NCI-H2196 (cell line): ENCODE data around the gene INSL3.
"Not testable (repeated sequence)": the region's sequence is repeated elsewhere in the genome, so short reads cannot be mapped to it uniquely, and the experiment has no call there.

ENCODE experiments used
- DNase-seq: peaks from one replicate; lab custom pipeline; 2025; ENCODE audit not compliant: unreplicated experiment; lab: John Stamatoyannopoulos, UW

The INSL3 gene

DNA sequence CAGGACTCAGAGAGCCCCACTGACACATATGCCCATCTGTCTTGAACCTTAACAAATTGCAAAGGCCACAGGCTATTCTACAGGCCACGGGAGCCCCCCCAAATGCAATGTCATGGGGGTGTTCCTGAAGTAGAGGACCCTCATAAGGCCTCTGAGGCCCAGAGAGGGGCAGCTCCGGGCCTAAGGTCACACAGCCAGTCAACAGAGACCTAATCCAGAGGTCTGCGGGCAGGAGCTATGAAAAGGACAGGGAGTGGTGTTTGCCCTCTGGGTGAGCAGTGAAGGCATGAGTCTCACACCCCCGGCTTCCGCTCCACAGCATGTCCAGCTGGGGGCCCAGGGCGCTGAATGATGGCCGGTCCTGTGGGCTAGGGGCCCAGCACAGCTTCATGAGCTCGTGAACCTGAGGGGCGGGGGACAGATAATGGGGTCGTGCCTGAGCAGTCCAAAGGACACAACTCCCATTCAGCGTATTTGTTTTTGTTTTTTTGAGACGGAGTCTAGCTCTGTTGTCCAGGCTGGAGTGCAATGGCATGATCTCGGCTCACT is 5.3 kb upstream of the INSL3 start:
- no peak for DNase-seq

DNA sequence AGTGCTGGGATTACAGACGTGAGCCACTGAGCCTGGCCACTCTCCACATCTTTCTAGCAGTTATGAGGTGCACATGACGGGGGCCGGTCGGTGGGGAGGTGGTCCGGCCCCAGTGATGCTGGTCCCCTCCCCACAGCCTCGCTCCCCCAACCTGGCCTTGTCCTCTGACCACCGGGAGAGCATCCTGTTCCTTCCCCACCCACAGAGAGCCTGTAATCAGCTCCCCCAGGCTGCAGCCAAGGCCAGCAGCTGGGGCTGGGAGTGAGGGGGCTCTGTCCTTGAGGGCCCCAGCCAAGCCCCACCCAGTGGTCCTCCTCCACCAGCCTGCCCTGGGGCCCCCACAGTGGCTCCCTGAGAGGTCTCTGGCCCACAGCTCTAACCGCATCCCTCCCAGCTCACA is 3.0 kb upstream of the INSL3 start:
- no peak for DNase-seq

GRCh38 chr19:17817668-17818363 is 3.5 kb downstream of the INSL3 start:
- DNase-seq: no peak

DNA sequence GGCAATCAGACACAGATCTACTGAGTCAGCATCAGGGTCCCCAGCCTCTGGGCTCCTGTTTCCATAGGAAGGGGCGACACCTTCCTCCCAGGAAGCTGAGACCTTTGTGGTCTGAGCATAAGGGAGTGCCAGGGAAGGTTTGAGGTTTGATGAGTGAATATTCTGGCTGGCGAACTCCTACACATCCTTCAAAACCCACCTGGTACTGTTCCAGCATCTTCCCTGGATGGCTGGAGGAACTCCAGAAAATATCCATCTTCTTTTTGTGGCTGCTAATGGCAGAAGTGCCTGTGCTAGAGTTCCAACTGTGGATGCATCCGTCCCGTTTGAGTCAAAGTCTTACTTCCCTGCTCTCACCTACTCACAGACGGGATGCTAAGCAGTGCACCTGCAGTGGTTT is 9.2 kb downstream of the INSL3 start:
- DNase-seq: no peak

- DNase-seq: no peak
Measured at GRCh38 chr19:17811681-17812080, 9.6 kb downstream of the INSL3 start.

- no peak for DNase-seq
Measured at GRCh38 chr19:17811103-17811502, 10.2 kb downstream of the INSL3 start.

DNA sequence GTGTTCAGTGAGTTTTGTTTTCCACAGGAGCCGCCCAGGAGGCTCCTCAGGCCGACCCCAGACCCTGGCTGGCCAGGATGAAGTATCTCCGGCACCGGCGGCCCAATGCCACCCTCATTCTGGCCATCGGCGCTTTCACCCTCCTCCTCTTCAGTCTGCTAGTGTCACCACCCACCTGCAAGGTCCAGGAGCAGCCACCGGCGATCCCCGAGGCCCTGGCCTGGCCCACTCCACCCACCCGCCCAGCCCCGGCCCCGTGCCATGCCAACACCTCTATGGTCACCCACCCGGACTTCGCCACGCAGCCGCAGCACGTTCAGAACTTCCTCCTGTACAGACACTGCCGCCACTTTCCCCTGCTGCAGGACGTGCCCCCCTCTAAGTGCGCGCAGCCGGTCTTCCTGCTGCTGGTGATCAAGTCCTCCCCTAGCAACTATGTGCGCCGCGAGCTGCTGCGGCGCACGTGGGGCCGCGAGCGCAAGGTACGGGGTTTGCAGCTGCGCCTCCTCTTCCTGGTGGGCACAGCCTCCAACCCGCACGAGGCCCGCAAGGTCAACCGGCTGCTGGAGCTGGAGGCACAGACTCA is 13.5 kb downstream of the INSL3 start:
- no peak for DNase-seq

DNA sequence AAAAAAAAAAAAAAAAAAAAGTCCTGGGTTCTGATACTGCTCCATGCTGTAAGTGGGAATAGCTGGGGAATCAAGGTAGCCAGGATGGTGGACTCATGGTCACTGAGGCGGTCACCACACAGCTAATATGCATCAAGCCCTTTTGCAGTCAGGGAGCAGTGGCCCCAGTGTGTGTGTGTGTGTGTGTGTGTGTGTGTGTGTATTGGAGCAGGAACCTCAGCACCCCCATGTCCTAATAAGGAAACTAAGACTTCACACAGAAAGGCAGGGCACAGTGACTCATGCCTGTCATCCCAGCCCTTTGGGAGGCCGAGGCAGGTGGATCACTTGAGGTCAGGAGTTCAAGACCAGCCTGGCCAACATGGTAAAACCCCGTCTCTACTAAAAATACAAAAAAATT is 14.4 kb downstream of the INSL3 start:
- no peak for DNase-seq

DNA sequence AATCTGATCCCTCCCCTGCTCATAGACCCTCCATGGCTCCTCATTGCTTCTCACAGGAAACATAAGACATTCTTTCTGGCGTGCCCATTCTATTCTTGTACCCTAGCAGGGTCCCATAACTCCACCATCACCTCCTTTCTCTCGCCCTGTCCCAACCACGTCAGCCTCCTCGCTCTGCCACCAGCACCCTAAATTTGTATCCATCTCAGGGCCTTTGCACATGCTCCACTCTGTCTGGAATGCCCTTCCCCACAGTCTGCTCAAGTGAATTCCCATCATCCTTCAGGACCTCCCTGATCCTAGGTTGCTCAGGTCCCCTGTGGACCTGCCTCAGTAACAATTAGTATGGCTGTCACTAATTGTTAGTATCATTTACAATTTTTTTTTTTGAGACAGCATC is 15.9 kb downstream of the INSL3 start:
- DNase-seq: no peak

GRCh38 chr19:17803264-17803896 is 17.9 kb downstream of the INSL3 start:
- DNase-seq: no peak

GRCh38 chr19:17802137-17802858 is 19.0 kb downstream of the INSL3 start:
- DNase-seq: no peak

DNA sequence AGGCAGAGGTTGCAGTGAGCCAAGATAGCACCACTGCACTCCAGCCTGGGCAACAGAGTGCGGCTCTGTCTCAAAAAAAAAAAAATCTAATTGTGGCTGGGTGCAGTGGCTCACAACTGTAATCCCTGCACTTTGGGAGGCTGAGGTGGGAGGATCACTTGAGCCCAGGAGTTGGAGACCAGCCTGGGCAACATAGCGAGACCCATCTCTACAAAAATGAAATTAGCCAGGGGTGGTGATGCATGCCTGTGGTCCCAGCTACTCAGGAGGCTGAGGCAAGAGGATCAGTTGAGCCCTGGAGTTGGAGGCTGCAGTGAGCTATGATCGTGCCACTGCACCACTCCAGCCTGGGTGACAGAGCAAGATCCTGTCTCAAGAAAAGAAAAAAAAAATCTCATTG is 22.7 kb downstream of the INSL3 start:
- not testable (repeated sequence) for DNase-seq

DNA sequence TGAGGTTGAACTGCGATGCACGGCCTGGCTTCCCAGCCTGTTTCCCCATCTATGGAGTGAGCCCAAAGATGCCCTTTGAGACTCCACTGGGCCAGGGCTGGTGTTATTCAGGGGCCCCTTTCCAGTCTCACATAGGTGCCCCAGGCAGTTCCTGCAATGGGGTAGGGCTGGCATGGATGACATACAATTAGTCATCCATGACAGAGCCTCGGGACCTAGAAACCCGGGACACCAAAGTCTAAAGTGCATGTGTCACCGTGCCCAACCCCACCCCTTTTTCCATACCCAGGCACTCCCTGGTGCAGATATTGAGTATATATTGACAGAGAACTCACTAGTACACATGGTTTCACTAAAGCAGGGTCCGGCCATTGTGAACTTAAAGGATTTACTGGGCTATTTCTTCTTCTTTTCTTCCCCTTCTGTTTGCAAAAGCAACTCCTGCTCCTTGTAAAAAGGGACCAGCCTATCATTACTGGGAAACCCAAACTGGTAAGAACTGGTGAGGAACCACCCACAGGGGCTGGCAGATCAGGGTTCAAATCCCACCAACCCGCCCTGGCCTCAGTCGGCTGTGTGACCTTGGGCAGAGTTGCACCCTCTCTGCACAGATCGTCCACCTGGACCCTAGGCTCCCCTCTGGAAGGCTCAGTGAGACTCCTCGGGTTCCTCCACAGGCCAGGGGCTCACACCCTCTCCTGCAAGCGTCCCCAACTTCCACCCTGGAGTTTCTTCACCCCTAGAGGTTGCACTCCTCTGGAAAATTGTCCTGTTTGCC is 23.7 kb downstream of the INSL3 start:
- DNase-seq: no peak

GRCh38 chr19:17796838-17797423 is 24.4 kb downstream of the INSL3 start:
- no peak for DNase-seq

DNA sequence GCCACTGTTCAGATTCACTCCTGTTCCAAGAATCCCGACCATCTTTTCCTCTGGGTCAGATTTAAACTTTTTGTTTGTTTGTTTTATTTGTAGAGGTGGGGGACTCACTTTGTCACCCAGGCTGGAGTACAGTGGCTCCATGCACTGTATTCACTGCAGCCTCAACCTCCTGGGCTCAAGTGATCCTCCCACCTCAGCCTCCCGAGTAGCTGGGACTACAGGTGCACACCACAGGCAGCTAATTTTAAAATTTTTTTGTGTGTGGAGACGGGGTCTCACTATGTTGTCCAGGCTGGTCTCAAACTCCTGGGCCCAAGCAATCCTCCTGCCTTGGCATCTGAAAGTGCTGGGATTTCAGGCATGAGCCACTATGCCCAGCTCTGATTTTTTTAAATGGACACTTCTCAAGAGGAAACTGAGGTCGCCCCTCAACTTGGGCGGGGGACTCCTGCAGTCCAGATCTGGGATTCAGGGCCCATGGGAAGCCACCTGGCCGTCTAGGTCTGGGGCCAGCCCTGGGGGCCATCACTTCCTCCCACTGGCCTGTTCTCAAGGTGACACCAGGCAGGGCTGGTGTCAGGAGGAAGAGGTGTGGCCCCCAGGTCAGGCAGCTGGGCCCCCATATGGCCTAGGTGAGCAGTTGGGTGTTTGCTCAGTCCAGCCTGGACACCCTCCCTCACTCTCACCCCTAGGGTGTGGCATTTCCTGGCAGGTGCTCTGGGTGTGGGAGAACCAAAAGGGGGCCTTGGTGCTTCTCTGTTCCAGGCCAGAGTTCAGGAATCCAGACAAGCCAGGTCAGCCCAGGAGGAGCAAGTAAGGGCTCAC is 25.1 kb downstream of the INSL3 start:
- no peak for DNase-seq

DNA sequence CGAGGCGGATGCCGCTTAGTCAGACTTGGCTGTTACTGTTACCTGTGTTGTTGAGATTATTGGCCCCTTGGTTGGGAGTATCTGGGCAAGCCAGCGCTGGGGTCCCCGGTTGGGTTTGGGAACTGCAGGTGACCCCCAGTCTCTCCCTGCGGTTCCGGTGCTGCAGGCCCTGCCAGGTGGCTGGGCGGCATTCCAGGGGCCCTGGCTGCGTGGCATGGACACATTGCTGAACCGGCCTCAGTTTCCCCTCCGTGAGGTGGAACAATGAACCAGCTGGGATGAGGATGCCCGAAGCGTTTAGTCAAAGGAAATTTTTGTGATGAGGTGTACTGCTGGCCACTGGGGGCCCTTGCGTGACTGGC is 25.8 kb downstream of the INSL3 start:
- no peak for DNase-seq

GRCh38 chr19:17794731-17795494 is 26.4 kb downstream of the INSL3 start, which contains the start of gene B3GNT3:
B3GNT3 (plus strand) TSS chr19:17795138; CDS start chr19:17807808, 12,670 bp downstream.
- peak; percentile 66 for DNase-seq

GRCh38 chr19:17794412-17794730 is 26.9 kb downstream of the INSL3 start:
- no peak for DNase-seq
